Fibroblast of lung (primary cell): ENCODE data around the gene DR1. TPM values are rescaled to one million over a fixed set of nuclear protein-coding genes. Genes with fewer than 3 reads are reported as not detected.
A peak's percentile ranks its signal among the peaks of the same experiment; 100 is the strongest.

Source experiments
- DNase-seq, 2 donors: peaks; one replicate each; pipeline versions ENCODE4 v3.0.0 to v3.0.0-alpha.2; 2010; ENCODE audit warnings: low read depth in 2 of 2
- H2AFZ ChIP-seq: 2 replicates; pipeline ENCODE4 v1.5.1; 2012; ENCODE audit warnings: low read length, control low read depth, inconsistent platforms
- H3K27ac ChIP-seq: 2 replicates; pipeline ENCODE4 v1.5.1; 2011; ENCODE audit warnings: low read length, control low read depth; ENCODE audit not compliant: insufficient read depth
- H3K27me3 ChIP-seq: 2 replicates; pipeline ENCODE4 v1.5.1; 2011; ENCODE audit warnings: mild to moderate bottlenecking, low read length; ENCODE audit not compliant: control insufficient read depth, insufficient read depth
- H3K36me3 ChIP-seq: 2 replicates; pipeline ENCODE4 v1.5.1; 2011; ENCODE audit warnings: low read length; ENCODE audit not compliant: control insufficient read depth, insufficient read depth
- H3K4me1 ChIP-seq: 2 replicates; pipeline ENCODE4 v1.5.1; 2011; ENCODE audit warnings: low read length; ENCODE audit not compliant: control insufficient read depth, insufficient read depth; ENCODE audit errors: extremely low read depth
- H3K4me2 ChIP-seq: 2 replicates; pipeline ENCODE4 v1.5.1; 2011; ENCODE audit warnings: low read length, control low read depth; ENCODE audit not compliant: insufficient read depth; ENCODE audit errors: extremely low read depth
- H3K4me3 ChIP-seq, 4 experiments: fragments of 200-600 bp in 1 of 4; sonication (generic) in 1 of 4; replicated peaks in 1 of 4; 2 replicates each; pipeline ENCODE4 v1.5.1; 2011 to 2016; ENCODE audit warnings: low read length in 4 of 4, low read depth in 3 of 4, mild to moderate bottlenecking in 3 of 4, control low read depth in 2 of 4, inconsistent platforms in 1 of 4, mixed read lengths in 1 of 4; ENCODE audit not compliant: insufficient read depth in 1 of 4; ENCODE audit errors: control extremely low read depth in 1 of 4
- H3K79me2 ChIP-seq: 2 replicates; pipeline ENCODE4 v1.5.1; 2012; ENCODE audit warnings: mild to moderate bottlenecking, low read length, inconsistent platforms; ENCODE audit not compliant: control insufficient read depth, insufficient read depth
- H3K9ac ChIP-seq: 2 replicates; pipeline ENCODE4 v1.5.1; 2011; ENCODE audit warnings: mild to moderate bottlenecking, low read length, control low read depth; ENCODE audit not compliant: insufficient read depth
- H3K9me3 ChIP-seq: 2 replicates; pipeline ENCODE4 v1.5.1; 2012; ENCODE audit warnings: low read depth, low read length; ENCODE audit not compliant: control insufficient read depth, insufficient read depth
- H4K20me1 ChIP-seq: 2 replicates; pipeline ENCODE4 v1.5.1; 2011; ENCODE audit warnings: low read length; ENCODE audit not compliant: control insufficient read depth, insufficient read depth; ENCODE audit errors: extremely low read depth
- EZH2 ChIP-seq: IDR thresholded peaks from 2 replicates; pipeline ENCODE4 v1.5.1; 2012; ENCODE audit warnings: low read length, control low read depth, mild to moderate bottlenecking; ENCODE audit errors: missing control alignments
- polyA plus RNA-seq, 2 donors: library from polyadenylated mRNA; depleted of rRNA in 1 of 2; stranded (reverse) in 1 of 2; unstranded in 1 of 2; fragments of >200 nt; gene quantifications; 2 replicates each; pipeline ENCODE4 v1.2.1, GENCODE V29; 2011 to 2012; ENCODE audit warnings: missing spikeins in 1 of 2
- total RNA-seq: library from RNA; depleted of rRNA; stranded (reverse); fragments of >200 nt; gene quantifications from 2 replicates; pipeline ENCODE4 v1.2.1, GENCODE V29; 2014
- TF ChIP-seq, protein P1 (sequence below), 2 donors: IDR thresholded peaks in 1 of 2; conservative IDR thresholded peaks in 1 of 2; 1 replicate in 1 of 2; 2 replicates in 1 of 2; pipeline ENCODE4 v1.5.1; 2011 to 2012; ENCODE audit warnings: low read length in 2 of 2, control low read depth in 1 of 2, inconsistent platforms in 1 of 2, low read depth in 1 of 2, mild to moderate bottlenecking in 1 of 2

DR1 gene
- total and polyA plus RNA-seq, 2 donors (not counting 1 experiment from before 2014, with no cell fraction given): 35.0 to 41.2 TPM

DNA sequence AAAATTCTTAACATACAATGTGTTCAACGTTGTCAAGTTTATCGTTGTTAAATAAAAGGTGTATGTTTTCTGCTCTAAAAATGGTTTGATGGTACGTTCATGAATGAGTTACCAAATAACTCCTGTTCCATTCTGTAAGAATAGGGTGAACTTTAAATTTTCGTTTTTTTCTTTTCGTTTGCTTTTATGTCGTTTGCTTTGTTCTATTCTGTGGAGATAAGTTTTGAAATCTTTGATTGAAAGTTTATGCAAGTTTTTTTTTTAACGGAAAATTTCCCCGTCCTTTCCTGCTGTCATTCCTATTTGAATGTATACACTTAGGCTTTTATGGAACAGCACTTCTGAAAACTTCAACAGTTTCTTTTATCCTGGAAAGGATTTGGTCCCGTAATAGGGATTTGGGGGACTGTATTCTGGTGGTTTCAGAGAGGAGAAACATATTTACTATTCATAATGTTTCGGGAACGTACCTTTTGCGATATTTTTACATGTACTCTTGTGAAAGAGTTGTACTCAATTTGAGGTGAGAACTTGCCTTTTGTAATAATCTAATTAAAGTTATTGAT, 1.7 kb downstream of the DR1 start:
- H2AFZ ChIP-seq: no peak overlapping the region
- H3K9me3 ChIP-seq: no peaks in the 10 kb centered on the region
- peak overlapping the region; percentile 93 for H3K9ac ChIP-seq
- no peak for TF ChIP-seq EZH2
- TF ChIP-seq, protein P1, sequence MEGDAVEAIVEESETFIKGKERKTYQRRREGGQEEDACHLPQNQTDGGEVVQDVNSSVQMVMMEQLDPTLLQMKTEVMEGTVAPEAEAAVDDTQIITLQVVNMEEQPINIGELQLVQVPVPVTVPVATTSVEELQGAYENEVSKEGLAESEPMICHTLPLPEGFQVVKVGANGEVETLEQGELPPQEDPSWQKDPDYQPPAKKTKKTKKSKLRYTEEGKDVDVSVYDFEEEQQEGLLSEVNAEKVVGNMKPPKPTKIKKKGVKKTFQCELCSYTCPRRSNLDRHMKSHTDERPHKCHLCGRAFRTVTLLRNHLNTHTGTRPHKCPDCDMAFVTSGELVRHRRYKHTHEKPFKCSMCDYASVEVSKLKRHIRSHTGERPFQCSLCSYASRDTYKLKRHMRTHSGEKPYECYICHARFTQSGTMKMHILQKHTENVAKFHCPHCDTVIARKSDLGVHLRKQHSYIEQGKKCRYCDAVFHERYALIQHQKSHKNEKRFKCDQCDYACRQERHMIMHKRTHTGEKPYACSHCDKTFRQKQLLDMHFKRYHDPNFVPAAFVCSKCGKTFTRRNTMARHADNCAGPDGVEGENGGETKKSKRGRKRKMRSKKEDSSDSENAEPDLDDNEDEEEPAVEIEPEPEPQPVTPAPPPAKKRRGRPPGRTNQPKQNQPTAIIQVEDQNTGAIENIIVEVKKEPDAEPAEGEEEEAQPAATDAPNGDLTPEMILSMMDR (conservative IDR thresholded peaks at IDR 0.05 in 1 of 2, IDR thresholded peaks at IDR 0.05 in 1 of 2; ENCODE audit: low read depth in 1 of 2, low read length in 2 of 2): no peak
- H3K4me1 ChIP-seq: peaks cover 2% of the 10 kb centered on the region
- no peaks in the 10 kb centered on the region for H3K27me3 ChIP-seq
- peak overlapping the region; percentile 89 to 98 (median 98) for H3K4me3 ChIP-seq
- peaks cover 68% of the 10 kb centered on the region for H3K79me2 ChIP-seq
- no peak for DNase-seq
- no peaks in the 10 kb centered on the region for H3K36me3 ChIP-seq
- H4K20me1 ChIP-seq: no peaks in the 10 kb centered on the region
- H3K4me2 ChIP-seq: peak overlapping the region; percentile 94
- H3K27ac ChIP-seq: peak overlapping the region; percentile 98

DNA sequence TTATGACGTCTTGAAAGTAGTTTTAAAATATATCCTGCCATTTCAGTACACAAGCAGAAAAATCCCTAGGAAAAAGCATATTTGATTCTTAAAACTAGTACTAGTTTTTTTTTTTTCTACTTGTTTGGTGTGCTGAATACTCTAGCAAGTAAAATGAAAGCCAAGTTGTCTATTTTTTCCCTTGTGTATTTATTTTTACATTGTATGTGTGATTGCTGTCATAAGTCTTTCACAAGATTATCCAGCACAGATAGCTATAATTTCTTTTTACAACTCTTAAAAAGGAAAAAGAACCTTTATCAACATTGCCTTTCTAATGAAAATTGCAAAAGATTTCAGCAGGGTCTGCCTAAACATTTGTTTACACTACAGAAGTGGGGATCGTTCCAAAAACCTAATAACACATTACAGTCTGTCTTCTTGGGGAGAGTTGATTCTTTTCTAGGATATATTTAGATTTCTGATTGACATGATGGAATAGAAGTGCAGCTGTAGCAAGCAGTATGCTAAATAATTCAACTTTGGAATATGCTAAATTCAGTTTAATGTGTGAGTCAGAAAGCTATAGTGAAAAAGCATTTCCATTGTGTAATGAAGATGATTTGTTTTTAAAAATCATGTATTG, 2.5 kb downstream of the DR1 start:
- peak in 1 of 2 donors; percentile 39 for DNase-seq
- Histone ChIP-seq H3K4me1 (peaks cover 5% of the 10 kb centered on the region), H3K27me3 (no peaks in the 10 kb centered on the region), H3K9ac (no peak overlapping the region), H3K36me3 (no peaks in the 10 kb centered on the region), H3K4me2 (peak overlapping the region; percentile 94), H4K20me1 (no peaks in the 10 kb centered on the region), H3K4me3 (peak overlapping the region; percentile 89 to 98 (median 98)), H3K27ac (no peak overlapping the region), H3K79me2 (peaks cover 75% of the 10 kb centered on the region), H2AFZ (no peak overlapping the region), H3K9me3 (no peaks in the 10 kb centered on the region)
- TF ChIP-seq, protein P1 (conservative IDR thresholded peaks at IDR 0.05 in 1 of 2, IDR thresholded peaks at IDR 0.05 in 1 of 2; ENCODE audit: low read depth in 1 of 2, low read length in 2 of 2): no peak
- TF ChIP-seq EZH2: no peak

DNA sequence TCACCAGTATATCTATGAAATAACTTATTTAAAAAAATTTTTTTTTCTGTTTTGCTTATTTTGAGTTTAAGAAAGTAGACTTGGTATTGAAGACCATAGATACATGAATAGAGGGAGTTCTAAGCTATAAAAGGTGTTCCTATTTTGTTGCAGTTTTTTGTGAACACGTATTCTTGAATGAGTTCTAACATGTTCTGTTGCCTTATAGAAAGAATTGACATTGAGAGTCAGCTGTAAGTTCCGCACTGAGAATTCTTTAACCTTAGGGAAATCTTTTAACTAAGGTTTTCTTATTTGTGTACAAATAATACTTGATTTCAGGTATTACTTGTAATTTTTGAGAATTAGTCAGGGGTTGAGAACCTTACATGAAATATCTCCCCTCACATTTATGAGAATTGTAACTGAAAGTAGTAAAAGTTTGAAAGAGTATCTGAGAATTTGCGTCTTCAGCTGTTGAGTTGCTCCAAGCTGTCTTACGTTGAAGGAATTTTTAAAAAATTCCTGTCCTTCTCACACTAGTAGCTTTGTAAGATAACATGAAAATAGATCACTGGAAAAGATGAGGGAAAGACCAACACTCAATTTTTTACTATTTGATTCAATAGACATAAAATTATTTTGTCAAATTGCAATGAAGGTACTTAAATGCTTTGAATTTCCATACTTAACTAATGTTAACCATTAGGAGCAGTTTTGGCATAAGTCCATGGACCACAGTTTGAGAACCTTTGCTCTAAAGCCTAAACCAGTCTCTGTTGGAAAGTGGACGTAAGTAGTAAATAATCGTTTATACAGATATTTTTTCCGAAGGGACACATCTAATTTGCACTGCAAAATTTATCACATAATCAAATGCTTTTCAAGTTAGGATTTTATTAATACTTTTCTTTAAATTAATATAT, 3.8 kb downstream of the DR1 start:
- peak overlapping the region; percentile 94 for H3K4me2 ChIP-seq
- no peak overlapping the region for H2AFZ ChIP-seq
- H3K36me3 ChIP-seq: no peaks in the 10 kb centered on the region
- peak overlapping the region; percentile 89 to 98 (median 98) for H3K4me3 ChIP-seq
- no peak overlapping the region for H3K9ac ChIP-seq
- peaks cover 83% of the 10 kb centered on the region for H3K79me2 ChIP-seq
- H4K20me1 ChIP-seq: no peaks in the 10 kb centered on the region
- TF ChIP-seq EZH2: no peak
- peak; percentile 36 to 48 for DNase-seq
- peaks cover 5% of the 10 kb centered on the region for H3K4me1 ChIP-seq
- no peak overlapping the region for H3K27ac ChIP-seq
- no peaks in the 10 kb centered on the region for H3K27me3 ChIP-seq
- H3K9me3 ChIP-seq: no peaks in the 10 kb centered on the region
